ENCODE data around the gene LYZL1. TPM values are rescaled to one million over a fixed set of nuclear protein-coding genes. Genes with fewer than 3 reads are reported as not detected.

Gene LYZL1
- total and polyA plus RNA-seq, 2 of the 8 experiments (the other 6 are each of a cell fraction or from before 2014, with no cell fraction given), result not detected

- TF ChIP-seq, protein P1, sequence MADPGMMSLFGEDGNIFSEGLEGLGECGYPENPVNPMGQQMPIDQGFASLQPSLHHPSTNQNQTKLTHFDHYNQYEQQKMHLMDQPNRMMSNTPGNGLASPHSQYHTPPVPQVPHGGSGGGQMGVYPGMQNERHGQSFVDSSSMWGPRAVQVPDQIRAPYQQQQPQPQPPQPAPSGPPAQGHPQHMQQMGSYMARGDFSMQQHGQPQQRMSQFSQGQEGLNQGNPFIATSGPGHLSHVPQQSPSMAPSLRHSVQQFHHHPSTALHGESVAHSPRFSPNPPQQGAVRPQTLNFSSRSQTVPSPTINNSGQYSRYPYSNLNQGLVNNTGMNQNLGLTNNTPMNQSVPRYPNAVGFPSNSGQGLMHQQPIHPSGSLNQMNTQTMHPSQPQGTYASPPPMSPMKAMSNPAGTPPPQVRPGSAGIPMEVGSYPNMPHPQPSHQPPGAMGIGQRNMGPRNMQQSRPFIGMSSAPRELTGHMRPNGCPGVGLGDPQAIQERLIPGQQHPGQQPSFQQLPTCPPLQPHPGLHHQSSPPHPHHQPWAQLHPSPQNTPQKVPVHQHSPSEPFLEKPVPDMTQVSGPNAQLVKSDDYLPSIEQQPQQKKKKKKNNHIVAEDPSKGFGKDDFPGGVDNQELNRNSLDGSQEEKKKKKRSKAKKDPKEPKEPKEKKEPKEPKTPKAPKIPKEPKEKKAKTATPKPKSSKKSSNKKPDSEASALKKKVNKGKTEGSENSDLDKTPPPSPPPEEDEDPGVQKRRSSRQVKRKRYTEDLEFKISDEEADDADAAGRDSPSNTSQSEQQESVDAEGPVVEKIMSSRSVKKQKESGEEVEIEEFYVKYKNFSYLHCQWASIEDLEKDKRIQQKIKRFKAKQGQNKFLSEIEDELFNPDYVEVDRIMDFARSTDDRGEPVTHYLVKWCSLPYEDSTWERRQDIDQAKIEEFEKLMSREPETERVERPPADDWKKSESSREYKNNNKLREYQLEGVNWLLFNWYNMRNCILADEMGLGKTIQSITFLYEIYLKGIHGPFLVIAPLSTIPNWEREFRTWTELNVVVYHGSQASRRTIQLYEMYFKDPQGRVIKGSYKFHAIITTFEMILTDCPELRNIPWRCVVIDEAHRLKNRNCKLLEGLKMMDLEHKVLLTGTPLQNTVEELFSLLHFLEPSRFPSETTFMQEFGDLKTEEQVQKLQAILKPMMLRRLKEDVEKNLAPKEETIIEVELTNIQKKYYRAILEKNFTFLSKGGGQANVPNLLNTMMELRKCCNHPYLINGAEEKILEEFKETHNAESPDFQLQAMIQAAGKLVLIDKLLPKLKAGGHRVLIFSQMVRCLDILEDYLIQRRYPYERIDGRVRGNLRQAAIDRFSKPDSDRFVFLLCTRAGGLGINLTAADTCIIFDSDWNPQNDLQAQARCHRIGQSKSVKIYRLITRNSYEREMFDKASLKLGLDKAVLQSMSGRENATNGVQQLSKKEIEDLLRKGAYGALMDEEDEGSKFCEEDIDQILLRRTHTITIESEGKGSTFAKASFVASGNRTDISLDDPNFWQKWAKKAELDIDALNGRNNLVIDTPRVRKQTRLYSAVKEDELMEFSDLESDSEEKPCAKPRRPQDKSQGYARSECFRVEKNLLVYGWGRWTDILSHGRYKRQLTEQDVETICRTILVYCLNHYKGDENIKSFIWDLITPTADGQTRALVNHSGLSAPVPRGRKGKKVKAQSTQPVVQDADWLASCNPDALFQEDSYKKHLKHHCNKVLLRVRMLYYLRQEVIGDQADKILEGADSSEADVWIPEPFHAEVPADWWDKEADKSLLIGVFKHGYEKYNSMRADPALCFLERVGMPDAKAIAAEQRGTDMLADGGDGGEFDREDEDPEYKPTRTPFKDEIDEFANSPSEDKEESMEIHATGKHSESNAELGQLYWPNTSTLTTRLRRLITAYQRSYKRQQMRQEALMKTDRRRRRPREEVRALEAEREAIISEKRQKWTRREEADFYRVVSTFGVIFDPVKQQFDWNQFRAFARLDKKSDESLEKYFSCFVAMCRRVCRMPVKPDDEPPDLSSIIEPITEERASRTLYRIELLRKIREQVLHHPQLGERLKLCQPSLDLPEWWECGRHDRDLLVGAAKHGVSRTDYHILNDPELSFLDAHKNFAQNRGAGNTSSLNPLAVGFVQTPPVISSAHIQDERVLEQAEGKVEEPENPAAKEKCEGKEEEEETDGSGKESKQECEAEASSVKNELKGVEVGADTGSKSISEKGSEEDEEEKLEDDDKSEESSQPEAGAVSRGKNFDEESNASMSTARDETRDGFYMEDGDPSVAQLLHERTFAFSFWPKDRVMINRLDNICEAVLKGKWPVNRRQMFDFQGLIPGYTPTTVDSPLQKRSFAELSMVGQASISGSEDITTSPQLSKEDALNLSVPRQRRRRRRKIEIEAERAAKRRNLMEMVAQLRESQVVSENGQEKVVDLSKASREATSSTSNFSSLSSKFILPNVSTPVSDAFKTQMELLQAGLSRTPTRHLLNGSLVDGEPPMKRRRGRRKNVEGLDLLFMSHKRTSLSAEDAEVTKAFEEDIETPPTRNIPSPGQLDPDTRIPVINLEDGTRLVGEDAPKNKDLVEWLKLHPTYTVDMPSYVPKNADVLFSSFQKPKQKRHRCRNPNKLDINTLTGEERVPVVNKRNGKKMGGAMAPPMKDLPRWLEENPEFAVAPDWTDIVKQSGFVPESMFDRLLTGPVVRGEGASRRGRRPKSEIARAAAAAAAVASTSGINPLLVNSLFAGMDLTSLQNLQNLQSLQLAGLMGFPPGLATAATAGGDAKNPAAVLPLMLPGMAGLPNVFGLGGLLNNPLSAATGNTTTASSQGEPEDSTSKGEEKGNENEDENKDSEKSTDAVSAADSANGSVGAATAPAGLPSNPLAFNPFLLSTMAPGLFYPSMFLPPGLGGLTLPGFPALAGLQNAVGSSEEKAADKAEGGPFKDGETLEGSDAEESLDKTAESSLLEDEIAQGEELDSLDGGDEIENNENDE (IDR thresholded peaks at IDR 0.05; ENCODE audit: insufficient replicate concordance, low read length), result no peak
- TF ChIP-seq SIX5 (IDR thresholded peaks at IDR 0.05; ENCODE audit: low read depth, low read length) (no peak), POU5F1 (IDR thresholded peaks at IDR 0.05; ENCODE audit: low read depth, low read length) (no peak), GTF2F1 (IDR thresholded peaks at IDR 0.05; ENCODE audit: borderline replicate concordance, low read depth, low read length) (no peak), SIN3A (conservative IDR thresholded peaks at IDR 0.05 in 1 of 2, IDR thresholded peaks at IDR 0.05 in 1 of 2; ENCODE audit: low read depth in 1 of 2, low read length in 2 of 2) (no peak), EP300 (IDR thresholded peaks at IDR 0.05; ENCODE audit: borderline replicate concordance in 1 of 2, low read depth in 2 of 2, low read length in 2 of 2) (no peak), KDM4A (IDR thresholded peaks at IDR 0.05; ENCODE audit: low read depth, low read length, severe bottlenecking) (no peak), RNF2 (IDR thresholded peaks at IDR 0.05; ENCODE audit: borderline replicate concordance, low read depth, low read length, missing control alignments, poor library complexity, severe bottlenecking) (no peak), KDM5A (IDR thresholded peaks at IDR 0.05; ENCODE audit: low read length) (no peak), CHD2 (IDR thresholded peaks at IDR 0.05; ENCODE audit: low read length) (no peak), NRF1 (IDR thresholded peaks at IDR 0.05; ENCODE audit: low read depth, low read length) (no peak)
Measured at GRCh38 chr10:29301359-29301910, 12.6 kb downstream of the LYZL1 start (continued).

Data from H1 (cell line).